T-helper 2 cell (primary cell): Measurements from ENCODE around the gene OPCML.
A peak's percentile ranks its signal among the peaks of the same experiment; 100 is the strongest.

ENCODE experiments used
- DNase-seq, 5 experiments: peaks; one replicate each; pipeline versions ENCODE4 v3.0.0 to v3.0.0-alpha.2; 2012 to 2022

The OPCML gene

GRCh38 chr11:133166662-133167061, 365.6 kb downstream of the OPCML start:
- DNase-seq, result no peak

GRCh38 chr11:133164986-133165385, 367.3 kb downstream of the OPCML start:
- no peak for DNase-seq

- peak in 1 of 5 experiments; percentile 55 for DNase-seq
Measured at GRCh38 chr11:133163463-133164419, 368.6 kb downstream of the OPCML start.

- DNase-seq, result no peak
Measured at GRCh38 chr11:133162227-133162626, 370.1 kb downstream of the OPCML start.

GRCh38 chr11:133160754-133161153, 371.5 kb downstream of the OPCML start:
- no peak for DNase-seq

- DNase-seq, result no peak
Measured at GRCh38 chr11:133156986-133157745, 375.1 kb downstream of the OPCML start.

- DNase-seq, result no peak
Measured at GRCh38 chr11:133154781-133155180, 377.5 kb downstream of the OPCML start.

GRCh38 chr11:133154076-133154475, 378.2 kb downstream of the OPCML start:
- DNase-seq, result no peak

- DNase-seq, result no peak
Measured at GRCh38 chr11:133153031-133153430, 379.3 kb downstream of the OPCML start.

GRCh38 chr11:133149698-133150097, 382.6 kb downstream of the OPCML start:
- DNase-seq, result no peak

- no peak for DNase-seq
Measured at GRCh38 chr11:133147625-133148024, 384.7 kb downstream of the OPCML start.

GRCh38 chr11:133146697-133147306, 385.5 kb downstream of the OPCML start:
- DNase-seq, result no peak

GRCh38 chr11:133137939-133138338, 394.4 kb downstream of the OPCML start:
- DNase-seq, result no peak

- no peak for DNase-seq
Measured at GRCh38 chr11:133137270-133137669, 395.0 kb downstream of the OPCML start.

- no peak for DNase-seq
Measured at GRCh38 chr11:133136376-133136775, 395.9 kb downstream of the OPCML start.

- DNase-seq, result peak in 3 of 5 experiments; percentile 4 to 72 (median 10)
Measured at GRCh38 chr11:133134314-133135173, 397.8 kb downstream of the OPCML start.

GRCh38 chr11:133133606-133134005, 398.7 kb downstream of the OPCML start:
- no peak for DNase-seq

GRCh38 chr11:133133050-133133449, 399.3 kb downstream of the OPCML start:
- no peak for DNase-seq

GRCh38 chr11:133127741-133128140, 404.6 kb downstream of the OPCML start:
- DNase-seq, result no peak

- DNase-seq, result no peak
Measured at GRCh38 chr11:133123796-133124195, 408.5 kb downstream of the OPCML start.

GRCh38 chr11:133123366-133123765, 408.9 kb downstream of the OPCML start:
- no peak for DNase-seq

- DNase-seq, result no peak
Measured at GRCh38 chr11:133122256-133122655, 410.0 kb downstream of the OPCML start.
